ENCODE results near the gene FHL3.

Gene FHL3

DNA sequence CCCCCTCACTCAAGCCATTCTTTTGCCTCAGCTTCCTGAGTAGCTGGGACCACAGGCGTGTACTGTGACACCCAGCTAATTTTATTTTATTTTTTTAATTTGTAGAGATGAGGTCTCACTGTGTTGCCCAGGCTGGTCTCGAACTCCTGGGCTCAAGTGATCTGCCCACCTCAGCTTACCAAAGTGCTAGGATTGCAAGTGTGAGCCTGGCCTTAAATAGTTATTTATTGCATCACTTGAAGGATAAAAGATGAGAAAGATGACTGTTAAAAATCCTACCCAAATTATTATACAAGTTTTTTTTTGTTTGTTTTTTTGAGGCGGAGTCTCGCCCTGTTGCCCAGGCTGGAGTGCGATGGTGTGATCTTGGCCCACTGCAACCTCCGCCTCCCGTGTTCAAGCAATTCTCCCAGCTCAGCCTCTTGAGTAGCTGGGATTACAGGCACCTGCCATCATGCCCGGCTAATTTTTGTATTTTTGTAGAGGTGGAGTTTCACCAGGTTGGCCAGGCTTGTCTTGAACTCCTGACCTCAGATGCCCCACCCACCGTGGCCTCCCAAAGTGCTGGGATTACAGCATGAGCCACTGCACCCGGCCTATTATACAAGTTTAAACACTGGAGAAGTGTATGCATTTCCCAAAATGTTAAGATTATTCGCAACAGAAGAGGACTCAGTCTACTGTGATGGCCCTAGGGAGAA, 9.6 kb upstream of the FHL3 start:
- in situ Hi-C loops (cut with HindIII; ENCODE audit: low sequenced_read_pairs): no loop called here

DNA sequence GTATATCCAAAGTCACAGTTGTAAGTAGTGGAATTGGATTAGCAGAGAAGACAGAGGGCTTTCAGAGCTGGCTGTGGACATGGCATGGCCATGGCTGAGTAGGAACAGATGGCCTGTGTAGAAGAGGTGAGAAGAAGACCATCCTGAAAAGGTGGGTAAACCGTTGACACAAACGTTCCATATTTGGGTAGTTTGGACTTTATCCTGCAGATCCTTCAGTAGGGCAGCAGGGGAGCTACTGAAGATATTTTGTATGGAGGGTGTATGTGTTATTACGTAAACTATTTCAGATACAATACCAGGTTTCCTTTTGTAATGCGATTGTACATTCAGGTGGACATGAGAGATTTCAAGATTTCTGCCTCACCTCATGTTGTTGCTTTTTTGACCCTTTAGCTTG, 8.9 kb upstream of the FHL3 start:
- in situ Hi-C loops (cut with HindIII; ENCODE audit: low sequenced_read_pairs): no loop called here

- in situ Hi-C loops (cut with HindIII; ENCODE audit: low sequenced_read_pairs): no loop called here
Measured at GRCh38 chr1:38013227-38013622, 7.9 kb upstream of the FHL3 start.

GRCh38 chr1:38012363-38013226, 7.3 kb upstream of the FHL3 start, which contains the start of gene UTP11:
Gene UTP11, plus strand, starts transcription at chr1:38012734. Its CDS starts 69 bp downstream, at chr1:38012803.
- in situ Hi-C loops (cut with HindIII; ENCODE audit: low sequenced_read_pairs): no loop called here

- in situ Hi-C loops (cut with HindIII; ENCODE audit: low sequenced_read_pairs): no loop called here
Measured at GRCh38 chr1:38009841-38010180, 4.5 kb upstream of the FHL3 start.

GRCh38 chr1:38009088-38009840, 4.0 kb upstream of the FHL3 start:
- in situ Hi-C loops (cut with HindIII; ENCODE audit: low sequenced_read_pairs): no loop called here

DNA sequence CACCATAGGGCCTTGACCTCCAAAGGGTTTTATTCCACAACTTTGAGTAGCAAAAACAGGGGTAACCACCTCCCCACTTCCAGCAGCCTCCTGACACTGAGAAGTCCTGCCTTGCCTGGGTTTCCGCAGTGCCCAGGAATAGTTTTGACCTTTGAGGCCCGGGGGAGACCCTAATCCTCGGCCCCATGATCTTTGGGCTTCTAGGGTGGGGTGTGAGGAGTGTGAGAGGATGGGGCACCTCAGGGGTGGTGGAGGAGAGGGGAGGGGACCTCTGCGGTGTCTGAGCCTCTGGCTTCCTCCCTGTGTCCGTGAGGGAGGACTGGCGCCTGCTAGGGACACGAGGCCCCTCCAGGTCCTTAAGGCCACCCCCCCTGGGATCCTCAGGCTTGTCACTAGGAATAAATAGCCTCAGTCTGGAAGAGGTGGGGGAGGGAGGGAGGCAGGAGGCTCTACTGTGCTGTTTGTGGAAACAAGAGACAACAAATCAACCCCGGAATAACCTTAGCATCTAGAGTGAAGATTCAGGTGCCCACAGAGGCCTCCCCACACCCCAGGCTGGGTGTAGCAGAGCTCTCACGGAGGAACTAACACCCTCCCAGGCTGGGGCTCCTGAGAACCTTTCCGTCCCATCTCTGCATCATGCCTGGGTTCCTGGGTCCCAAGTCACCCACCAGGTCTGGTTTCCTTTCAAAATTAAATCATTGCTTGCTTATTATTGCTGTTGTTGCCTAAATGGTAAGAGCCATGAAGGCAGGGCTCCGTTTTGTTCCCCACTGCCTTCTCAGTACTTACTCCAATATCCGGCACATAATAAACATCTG, 904 bp upstream of the FHL3 start:
- in situ Hi-C loops (cut with HindIII; ENCODE audit: low sequenced_read_pairs): no loop called here

GRCh38 chr1:38004284-38005108, 818 bp downstream of the FHL3 start:
- in situ Hi-C loops (cut with HindIII; ENCODE audit: low sequenced_read_pairs): no loop called here

GRCh38 chr1:38003261-38004250, 1.8 kb downstream of the FHL3 start:
- in situ Hi-C loops (cut with HindIII; ENCODE audit: low sequenced_read_pairs): no loop called here

GRCh38 chr1:38000529-38001455, 4.5 kb downstream of the FHL3 start:
- in situ Hi-C loops (cut with HindIII; ENCODE audit: low sequenced_read_pairs): no loop called here

- in situ Hi-C loops (cut with HindIII; ENCODE audit: low sequenced_read_pairs): no loop called here
Measured at GRCh38 chr1:38000233-38000528, 5.1 kb downstream of the FHL3 start.

GRCh38 chr1:37999430-38000232, 5.7 kb downstream of the FHL3 start:
- in situ Hi-C loops (cut with HindIII; ENCODE audit: low sequenced_read_pairs): no loop called here

GRCh38 chr1:37998913-37999429, 6.3 kb downstream of the FHL3 start:
- in situ Hi-C loops (cut with HindIII; ENCODE audit: low sequenced_read_pairs): no loop called here

DNA sequence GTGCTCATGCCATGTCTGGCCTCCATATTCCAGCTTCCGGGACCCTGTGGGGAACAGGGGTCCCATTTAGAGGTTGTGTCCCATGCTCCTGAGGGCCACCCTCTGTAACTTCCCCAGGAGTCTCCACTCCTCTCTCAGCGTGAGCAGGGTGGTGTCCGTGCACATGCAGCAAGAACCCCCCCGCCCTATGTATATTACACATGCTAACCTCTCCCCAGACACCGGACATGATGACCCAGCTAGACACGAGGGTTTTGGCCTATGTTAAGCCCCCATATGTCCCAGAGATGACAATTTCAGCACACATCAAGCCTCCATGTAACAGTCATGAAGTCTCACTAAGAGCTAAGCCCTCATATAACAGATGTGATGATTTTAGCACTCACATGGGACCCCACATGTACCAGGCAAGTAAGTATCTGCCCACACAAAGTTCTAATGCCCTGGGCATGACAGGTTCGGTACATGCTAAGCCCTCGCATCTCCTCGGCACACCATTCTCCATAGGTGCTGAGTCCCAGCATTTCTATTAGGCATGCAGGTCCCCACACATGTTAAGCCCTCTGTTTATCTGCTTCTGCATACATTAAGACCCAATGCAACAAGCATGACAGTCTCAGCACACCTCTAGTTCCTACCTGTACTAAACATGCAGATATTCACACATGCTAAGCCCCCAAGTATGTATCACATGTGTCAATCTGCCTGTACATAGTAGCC, 7.1 kb downstream of the FHL3 start:
- in situ Hi-C loops (cut with HindIII; ENCODE audit: low sequenced_read_pairs): no loop called here

- in situ Hi-C loops (cut with HindIII; ENCODE audit: low sequenced_read_pairs): no loop called here
Measured at GRCh38 chr1:37997256-37998088, 7.8 kb downstream of the FHL3 start.

All from DLD1 (cell line).